Measurements from ENCODE around the gene TRIM63. TPM values are rescaled to one million over a fixed set of nuclear protein-coding genes. Genes with fewer than 3 reads are reported as not detected.
A peak's percentile ranks its signal among the peaks of the same experiment; 100 is the strongest.

Gene TRIM63
- total and polyA plus RNA-seq, 9 of the 15 experiments (the other 6 are each of a cell fraction or from before 2014, with no cell fraction given), result 0.08 to 0.57 (median 0.36) TPM

GRCh38 chr1:26044414-26044813 lies 23.0 kb downstream of the TRIM63 start (continued):
- TF ChIP-seq, protein P1, sequence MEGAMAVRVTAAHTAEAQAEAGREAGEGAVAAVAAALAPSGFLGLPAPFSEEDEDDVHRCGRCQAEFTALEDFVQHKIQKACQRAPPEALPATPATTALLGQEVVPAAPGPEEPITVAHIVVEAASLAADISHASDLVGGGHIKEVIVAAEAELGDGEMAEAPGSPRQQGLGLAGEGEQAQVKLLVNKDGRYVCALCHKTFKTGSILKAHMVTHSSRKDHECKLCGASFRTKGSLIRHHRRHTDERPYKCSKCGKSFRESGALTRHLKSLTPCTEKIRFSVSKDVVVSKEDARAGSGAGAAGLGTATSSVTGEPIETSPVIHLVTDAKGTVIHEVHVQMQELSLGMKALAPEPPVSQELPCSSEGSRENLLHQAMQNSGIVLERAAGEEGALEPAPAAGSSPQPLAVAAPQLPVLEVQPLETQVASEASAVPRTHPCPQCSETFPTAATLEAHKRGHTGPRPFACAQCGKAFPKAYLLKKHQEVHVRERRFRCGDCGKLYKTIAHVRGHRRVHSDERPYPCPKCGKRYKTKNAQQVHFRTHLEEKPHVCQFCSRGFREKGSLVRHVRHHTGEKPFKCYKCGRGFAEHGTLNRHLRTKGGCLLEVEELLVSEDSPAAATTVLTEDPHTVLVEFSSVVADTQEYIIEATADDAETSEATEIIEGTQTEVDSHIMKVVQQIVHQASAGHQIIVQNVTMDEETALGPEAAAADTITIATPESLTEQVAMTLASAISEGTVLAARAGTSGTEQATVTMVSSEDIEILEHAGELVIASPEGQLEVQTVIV (CRISPR knock-in tag; IDR thresholded peaks at IDR 0.05; ENCODE audit: borderline replicate concordance), result no peak
- TF ChIP-seq ZBTB8A (IDR thresholded peaks at IDR 0.05; ENCODE audit: partially characterized antibody), result no peak
- TF ChIP-seq NFXL1 (CRISPR knock-in tag; IDR thresholded peaks at IDR 0.05), result no peak
- TF ChIP-seq, protein P2, sequence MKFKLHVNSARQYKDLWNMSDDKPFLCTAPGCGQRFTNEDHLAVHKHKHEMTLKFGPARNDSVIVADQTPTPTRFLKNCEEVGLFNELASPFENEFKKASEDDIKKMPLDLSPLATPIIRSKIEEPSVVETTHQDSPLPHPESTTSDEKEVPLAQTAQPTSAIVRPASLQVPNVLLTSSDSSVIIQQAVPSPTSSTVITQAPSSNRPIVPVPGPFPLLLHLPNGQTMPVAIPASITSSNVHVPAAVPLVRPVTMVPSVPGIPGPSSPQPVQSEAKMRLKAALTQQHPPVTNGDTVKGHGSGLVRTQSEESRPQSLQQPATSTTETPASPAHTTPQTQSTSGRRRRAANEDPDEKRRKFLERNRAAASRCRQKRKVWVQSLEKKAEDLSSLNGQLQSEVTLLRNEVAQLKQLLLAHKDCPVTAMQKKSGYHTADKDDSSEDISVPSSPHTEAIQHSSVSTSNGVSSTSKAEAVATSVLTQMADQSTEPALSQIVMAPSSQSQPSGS (CRISPR knock-in tag; IDR thresholded peaks at IDR 0.05), result no peak
- no peak for TF ChIP-seq L3MBTL2 (IDR thresholded peaks at IDR 0.05)
- no peak for TF ChIP-seq SRF (CRISPR knock-in tag; IDR thresholded peaks at IDR 0.05)
- TF ChIP-seq GTF2A2 (tag; IDR thresholded peaks at IDR 0.05), result no peak
- no peak for TF ChIP-seq HMG20B (CRISPR knock-in tag; IDR thresholded peaks at IDR 0.05)
- TF ChIP-seq MTA1 (IDR thresholded peaks at IDR 0.05; ENCODE audit: borderline replicate concordance), result no peak
- TF ChIP-seq HDAC2 (IDR thresholded peaks at IDR 0.05), result peak; percentile 85
- no peak for TF ChIP-seq HOXB6 (CRISPR knock-in tag; IDR thresholded peaks at IDR 0.05; ENCODE audit: borderline replicate concordance)
- TF ChIP-seq ZNF124 (CRISPR knock-in tag; IDR thresholded peaks at IDR 0.05), result no peak
- TF ChIP-seq, protein P3, sequence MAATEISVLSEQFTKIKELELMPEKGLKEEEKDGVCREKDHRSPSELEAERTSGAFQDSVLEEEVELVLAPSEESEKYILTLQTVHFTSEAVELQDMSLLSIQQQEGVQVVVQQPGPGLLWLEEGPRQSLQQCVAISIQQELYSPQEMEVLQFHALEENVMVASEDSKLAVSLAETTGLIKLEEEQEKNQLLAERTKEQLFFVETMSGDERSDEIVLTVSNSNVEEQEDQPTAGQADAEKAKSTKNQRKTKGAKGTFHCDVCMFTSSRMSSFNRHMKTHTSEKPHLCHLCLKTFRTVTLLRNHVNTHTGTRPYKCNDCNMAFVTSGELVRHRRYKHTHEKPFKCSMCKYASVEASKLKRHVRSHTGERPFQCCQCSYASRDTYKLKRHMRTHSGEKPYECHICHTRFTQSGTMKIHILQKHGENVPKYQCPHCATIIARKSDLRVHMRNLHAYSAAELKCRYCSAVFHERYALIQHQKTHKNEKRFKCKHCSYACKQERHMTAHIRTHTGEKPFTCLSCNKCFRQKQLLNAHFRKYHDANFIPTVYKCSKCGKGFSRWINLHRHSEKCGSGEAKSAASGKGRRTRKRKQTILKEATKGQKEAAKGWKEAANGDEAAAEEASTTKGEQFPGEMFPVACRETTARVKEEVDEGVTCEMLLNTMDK (IDR thresholded peaks at IDR 0.05; ENCODE audit: borderline replicate concordance, insufficient read depth, low read depth, low read length, poor library complexity, severe bottlenecking), result no peak
- no peak for TF ChIP-seq ZNF347 (CRISPR knock-in tag; IDR thresholded peaks at IDR 0.05; ENCODE audit: low read depth)
- TF ChIP-seq, protein P4, sequence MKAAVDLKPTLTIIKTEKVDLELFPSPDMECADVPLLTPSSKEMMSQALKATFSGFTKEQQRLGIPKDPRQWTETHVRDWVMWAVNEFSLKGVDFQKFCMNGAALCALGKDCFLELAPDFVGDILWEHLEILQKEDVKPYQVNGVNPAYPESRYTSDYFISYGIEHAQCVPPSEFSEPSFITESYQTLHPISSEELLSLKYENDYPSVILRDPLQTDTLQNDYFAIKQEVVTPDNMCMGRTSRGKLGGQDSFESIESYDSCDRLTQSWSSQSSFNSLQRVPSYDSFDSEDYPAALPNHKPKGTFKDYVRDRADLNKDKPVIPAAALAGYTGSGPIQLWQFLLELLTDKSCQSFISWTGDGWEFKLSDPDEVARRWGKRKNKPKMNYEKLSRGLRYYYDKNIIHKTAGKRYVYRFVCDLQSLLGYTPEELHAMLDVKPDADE (conservative IDR thresholded peaks at IDR 0.05; ENCODE audit: control insufficient read depth, low read depth, low read length), result no peak
- TF ChIP-seq PHF20 (IDR thresholded peaks at IDR 0.05; ENCODE audit: partially characterized antibody), result peak; percentile 68
- no peak for TF ChIP-seq ZKSCAN1 (IDR thresholded peaks at IDR 0.05; ENCODE audit: low read depth, low read length)
- TF ChIP-seq RCOR1 (IDR thresholded peaks at IDR 0.05; ENCODE audit: borderline replicate concordance in 1 of 2, low read depth in 2 of 2, low read length in 2 of 2), result peak in 1 of 2 experiments; percentile 60; a peak in 2 of 4 replicates
- TF ChIP-seq ZNF717 (CRISPR knock-in tag; IDR thresholded peaks at IDR 0.05), result no peak
- no peak for TF ChIP-seq ZFP30 (CRISPR knock-in tag; IDR thresholded peaks at IDR 0.05; ENCODE audit: borderline replicate concordance)
- TF ChIP-seq, protein P5, sequence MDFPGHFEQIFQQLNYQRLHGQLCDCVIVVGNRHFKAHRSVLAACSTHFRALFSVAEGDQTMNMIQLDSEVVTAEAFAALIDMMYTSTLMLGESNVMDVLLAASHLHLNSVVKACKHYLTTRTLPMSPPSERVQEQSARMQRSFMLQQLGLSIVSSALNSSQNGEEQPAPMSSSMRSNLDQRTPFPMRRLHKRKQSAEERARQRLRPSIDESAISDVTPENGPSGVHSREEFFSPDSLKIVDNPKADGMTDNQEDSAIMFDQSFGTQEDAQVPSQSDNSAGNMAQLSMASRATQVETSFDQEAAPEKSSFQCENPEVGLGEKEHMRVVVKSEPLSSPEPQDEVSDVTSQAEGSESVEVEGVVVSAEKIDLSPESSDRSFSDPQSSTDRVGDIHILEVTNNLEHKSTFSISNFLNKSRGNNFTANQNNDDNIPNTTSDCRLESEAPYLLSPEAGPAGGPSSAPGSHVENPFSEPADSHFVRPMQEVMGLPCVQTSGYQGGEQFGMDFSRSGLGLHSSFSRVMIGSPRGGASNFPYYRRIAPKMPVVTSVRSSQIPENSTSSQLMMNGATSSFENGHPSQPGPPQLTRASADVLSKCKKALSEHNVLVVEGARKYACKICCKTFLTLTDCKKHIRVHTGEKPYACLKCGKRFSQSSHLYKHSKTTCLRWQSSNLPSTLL (IDR thresholded peaks at IDR 0.05), result no peak
